IMR-90 (cell line): ENCODE results near the gene UBXN1. TPM values are rescaled to one million over a fixed set of nuclear protein-coding genes. Genes with fewer than 3 reads are reported as not detected.

Source experiments
- ATAC-seq: fragments of 200-7000 bp; cut with Tn5 transposase; 2 replicates; pipeline ENCODE4 v1.9.1; 2020; ENCODE audit warnings: low read depth, mild to moderate bottlenecking, moderate library complexity
- BruUV-seq: library from RNA; stranded (reverse); fragments of 400-500 nt; replicated peaks from 2 replicates; lab custom pipeline; 2021; lab: Mats Ljungman, UMichigan
- CTCF ChIA-PET: fragments of 300-600 bp; formaldehyde crosslinking; extraction: SDS; loops from one replicate; lab custom pipeline; 2021; ENCODE audit warnings: antibody characterized with exemption; lab: Yijun Ruan, JAX
- POLR2A ChIA-PET: fragments of 300-600 bp; sonication (Branson Sonifier 250); formaldehyde crosslinking; loops from one replicate; lab custom pipeline; 2022; ENCODE audit warnings: antibody characterized with exemption; ENCODE audit not compliant: unreplicated experiment; lab: Charles Lee
- DNase-seq: peaks from one replicate; pipeline ENCODE4 v3.0.0; 2013
- H2AFZ ChIP-seq: replicated peaks from 2 replicates; pipeline ENCODE3; 2013; ENCODE audit warnings: low read length, mild to moderate bottlenecking; ENCODE audit not compliant: poor library complexity
- H2AK5ac ChIP-seq: 2 replicates; pipeline ENCODE4 v1.6.1; 2013; ENCODE audit warnings: low read depth, low read length, inconsistent platforms
- H2AK9ac ChIP-seq: replicated peaks from 2 replicates; pipeline ENCODE3; 2013; ENCODE audit warnings: mild to moderate bottlenecking, low read depth, low read length, moderate library complexity; ENCODE audit not compliant: poor library complexity
- H2BK120ac ChIP-seq: 2 replicates; pipeline ENCODE4 v1.6.1; 2013; ENCODE audit warnings: low read depth, low read length, inconsistent platforms
- H2BK15ac ChIP-seq: 3 replicates; pipeline ENCODE4 v1.6.1; 2013; ENCODE audit warnings: low read depth, low read length, inconsistent platforms
- H2BK20ac ChIP-seq: 2 replicates; pipeline ENCODE4 v1.6.1; 2013; ENCODE audit warnings: low read depth, mild to moderate bottlenecking, inconsistent platforms, low read length, moderate library complexity
- H2BK5ac ChIP-seq: 2 replicates; pipeline ENCODE4 v1.6.1; 2013; ENCODE audit warnings: mild to moderate bottlenecking, low read depth, low read length, inconsistent platforms; ENCODE audit not compliant: poor library complexity, severe bottlenecking
- H3K14ac ChIP-seq: replicated peaks from 2 replicates; pipeline ENCODE4 v1.6.1; 2013; ENCODE audit warnings: low read depth, low read length, inconsistent platforms
- H3K18ac ChIP-seq: 2 replicates; pipeline ENCODE4 v1.6.1; 2013; ENCODE audit warnings: low read depth, low read length, control low read depth
- H3K23ac ChIP-seq: 2 replicates; pipeline ENCODE4 v1.6.1; 2013; ENCODE audit warnings: low read depth, low read length, inconsistent platforms
- H3K27ac ChIP-seq: 2 replicates; pipeline ENCODE4 v1.5.1; 2013; ENCODE audit warnings: mild to moderate bottlenecking, control low read depth, low read length; ENCODE audit not compliant: insufficient read depth
- H3K27me3 ChIP-seq: 2 replicates; pipeline ENCODE4 v1.6.1; 2013; ENCODE audit warnings: low read length; ENCODE audit not compliant: control insufficient read depth, insufficient read depth
- H3K36me3 ChIP-seq: 2 replicates; pipeline ENCODE4 v1.6.1; 2013; ENCODE audit warnings: low read length, mixed read lengths; ENCODE audit not compliant: control insufficient read depth, insufficient read depth
- H3K4ac ChIP-seq: 2 replicates; pipeline ENCODE4 v1.6.1; 2013; ENCODE audit warnings: low read depth, low read length, inconsistent platforms
- H3K4me1 ChIP-seq: 2 replicates; pipeline ENCODE4 v1.6.1; 2013; ENCODE audit warnings: low read length, mixed read lengths; ENCODE audit not compliant: control insufficient read depth, insufficient read depth
- H3K4me2 ChIP-seq: 2 replicates; pipeline ENCODE4 v1.6.1; 2013; ENCODE audit warnings: low read depth, mild to moderate bottlenecking, control low read depth, low read length, moderate library complexity
- H3K4me3 ChIP-seq: 2 replicates; pipeline ENCODE4 v1.5.1; 2013; ENCODE audit warnings: low read depth, mild to moderate bottlenecking, control low read depth, low read length, moderate library complexity; ENCODE audit not compliant: insufficient read depth
- H3K56ac ChIP-seq: 2 replicates; pipeline ENCODE4 v1.6.1; 2013; ENCODE audit warnings: low read length, inconsistent platforms; ENCODE audit not compliant: insufficient read depth; ENCODE audit errors: extremely low read depth
- H3K79me1 ChIP-seq, 2 experiments: 2 replicates each; pipeline ENCODE4 v1.6.1; 2013; ENCODE audit warnings: low read length in 2 of 2, inconsistent platforms in 1 of 2, low read depth in 1 of 2
- H3K9ac ChIP-seq: 2 replicates; pipeline ENCODE4 v1.6.1; 2013; ENCODE audit warnings: low read depth, low read length, control low read depth
- H3K9me1 ChIP-seq: 2 replicates; pipeline ENCODE4 v1.6.1; 2013; ENCODE audit warnings: low read length, inconsistent platforms; ENCODE audit not compliant: insufficient read depth
- H3K9me3 ChIP-seq: 2 replicates; pipeline ENCODE4 v1.6.1; 2013; ENCODE audit warnings: low read length; ENCODE audit not compliant: control insufficient read depth, insufficient read depth
- H4K20me1 ChIP-seq: 2 replicates; pipeline ENCODE4 v1.6.1; 2013; ENCODE audit warnings: low read length, inconsistent platforms; ENCODE audit not compliant: insufficient read depth
- H4K5ac ChIP-seq: 2 replicates; pipeline ENCODE4 v1.6.1; 2013; ENCODE audit warnings: mild to moderate bottlenecking, low read depth, low read length, control low read depth
- H4K8ac ChIP-seq, 2 experiments: 2 replicates each; pipeline ENCODE4 v1.6.1; 2013; ENCODE audit warnings: low read depth in 2 of 2, low read length in 2 of 2, control low read depth in 1 of 2, inconsistent platforms in 1 of 2
- H4K91ac ChIP-seq: 2 replicates; pipeline ENCODE4 v1.6.1; 2013; ENCODE audit warnings: low read depth, low read length, inconsistent platforms; ENCODE audit not compliant: insufficient read depth
- CTCF ChIP-seq: conservative IDR thresholded peaks from 2 replicates; pipeline ENCODE4 v1.5.1; 2012; ENCODE audit warnings: mild to moderate bottlenecking, low read depth, low read length, improper control_type of control experiment
- MAZ ChIP-seq: IDR thresholded peaks from 2 replicates; pipeline ENCODE4 v1.6.1; 2012; ENCODE audit warnings: low read depth, mild to moderate bottlenecking, low read length, improper control_type of control experiment, moderate library complexity, borderline replicate concordance
- POLR2A ChIP-seq: IDR thresholded peaks from 2 replicates; pipeline ENCODE4 v1.6.1; 2012; ENCODE audit warnings: mild to moderate bottlenecking, low read depth, low read length
- WGBS, 2 experiments: methylation state at CpG; one replicate each; pipeline versions ENCODE4 v1.1.5 to v1.1.7; 2013; ENCODE audit warnings: missing lambda C conversion rate in 2 of 2; ENCODE audit not compliant: insufficient read length in 1 of 2; ENCODE audit errors: extremely low coverage in 2 of 2; 5-methylcytosine and 5-hydroxymethylcytosine counted together
- dilution Hi-C: fragments of 300-500 bp; cut with HindIII; formaldehyde crosslinking; loops from one replicate; pipeline ENCODE4 v1.14.3; 2018; ENCODE audit warnings: low sequenced_read_pairs; ENCODE audit not compliant: unreplicated experiment
- in situ Hi-C: fragments of 300-500 bp; cut with MboI; formaldehyde crosslinking; loops from 3 replicates; pipeline ENCODE4 v1.14.3; 2019; ENCODE audit warnings: low sequenced_read_pairs, inconsistent platforms, mixed read lengths
- intact Hi-C: fragments of 100-400 bp; cut with micrococcal nuclease; formaldehyde crosslinking; loops from 2 replicates; pipeline ENCODE4 v1.10.0; 2022
- polyA plus RNA-seq, 3 experiments: library from polyadenylated mRNA; depleted of rRNA; stranded (reverse); fragments of >200 nt; gene quantifications; 2 replicates each; pipeline ENCODE4 v1.2.3, GENCODE V29; 2012; ENCODE audit warnings: low replicate concordance in 1 of 3
- total RNA-seq: library from RNA; depleted of rRNA; stranded (reverse); fragments of >200 nt; gene quantifications from 2 replicates; pipeline ENCODE4 v1.2.3, GENCODE V29; 2012

Gene UBXN1
- total and polyA plus RNA-seq, 2 of the 4 experiments (the other 2 are of a cell fraction), result 50.0 to 81.6 TPM

- WGBS, 2 experiments, result 0% methylated on average over 22 of the region's 47 CpGs; no CpG with 5 or more reads in 1 of the 2 experiments
- peaks cover 15% of the 10 kb centered on the region for H3K36me3 ChIP-seq
- dilution Hi-C loops (no loop called here), intact Hi-C loops (no loop called here), in situ Hi-C loops (no loop called here)
- no peak within 1 kb of the TSS for H2BK20ac ChIP-seq
- H3K79me1 ChIP-seq, result peaks cover 33 to 55% of the 10 kb centered on the region in 2 experiments
- peak within 1 kb of the TSS; percentile 67 for H3K56ac ChIP-seq
- no peak within 1 kb of the TSS; the same call in 2 of the 3 replicates for H2BK15ac ChIP-seq
- ATAC-seq (peak; percentile 95), DNase-seq (peak; percentile 91)
- no peak within 1 kb of the TSS for H3K18ac ChIP-seq
- peak within 1 kb of the TSS; percentile 73 for H3K4me3 ChIP-seq
- H3K9me1 ChIP-seq, result peaks cover 9% of the 10 kb centered on the region
- peak within 1 kb of the TSS; percentile 82 for H4K91ac ChIP-seq
- CTCF ChIA-PET, result interaction anchor here (0.6 to 1.4 kb wide), 4 partner anchors 12 to 220 kb away, joined by 3 to 4 read pairs (median 3); partner anchors contain the start of gene INTS5
- TF ChIP-seq MAZ, result peak; percentile 87; the same call in 1 of the 2 replicates
- no peak for TF ChIP-seq CTCF
- peak; percentile 100 for TF ChIP-seq POLR2A
- peak within 1 kb of the TSS; percentile 99 for H2AK9ac ChIP-seq
- H2AFZ ChIP-seq, result peak within 1 kb of the TSS; percentile 97
- H3K4me1 ChIP-seq, result peaks cover 8% of the 10 kb centered on the region
- no peaks in the 10 kb centered on the region for H3K9me3 ChIP-seq
- peak within 1 kb of the TSS; percentile 88 for H3K4me2 ChIP-seq
- peak within 1 kb of the TSS; percentile 69 for H4K8ac ChIP-seq
- no peaks in the 10 kb centered on the region for H3K27me3 ChIP-seq
- H2BK5ac ChIP-seq, result peak within 1 kb of the TSS; percentile 64
- H3K4ac ChIP-seq, result peak within 1 kb of the TSS; percentile 91
- peak within 1 kb of the TSS; percentile 11 for H4K5ac ChIP-seq
- TSS peak; percentile 87 for BruUV-seq
- peak within 1 kb of the TSS; percentile 93 for H2AK5ac ChIP-seq
- peak within 1 kb of the TSS; percentile 89 for H3K23ac ChIP-seq
- peak within 1 kb of the TSS; percentile 74 for H3K27ac ChIP-seq
- H4K20me1 ChIP-seq, result peaks cover 18% of the 10 kb centered on the region
- H3K9ac ChIP-seq, result peak within 1 kb of the TSS; percentile 79
- peak within 1 kb of the TSS; percentile 95 for H3K14ac ChIP-seq
- POLR2A ChIA-PET, result interaction anchor here (0.5 to 1.6 kb wide), 13 partner anchors 11 to 312 kb away, joined by 3 to 24 read pairs (median 4); partner anchors contain the start of genes EEF1G, INTS5, MTA2 and TUT1
- peak within 1 kb of the TSS; percentile 3; the same call in 1 of the 2 replicates for H2BK120ac ChIP-seq
Observed at GRCh38 chr11:62665075-62665598, 13.7 kb downstream of the UBXN1 start, which contains the start of the genes C11orf98 and CSKMT. Gene C11orf98 (minus strand): TSS chr11:62665210. CDS start chr11:62665169, 41 bp downstream. Gene CSKMT (plus strand): TSS chr11:62665312. CDS start chr11:62665880, 568 bp downstream.
